ENCODE results near the gene FOCAD.

The FOCAD gene

GRCh38 chr9:20805766-20806165 lies 121.7 kb downstream of the FOCAD start:
- TF ChIP-seq CTCF (conservative IDR thresholded peaks at IDR 0.05; ENCODE audit: low read length) (no peak), EZH2phosphoT487 (IDR thresholded peaks at IDR 0.05; ENCODE audit: borderline replicate concordance) (no peak)
- no peaks in the 10 kb centered on the region for H4K20me1 ChIP-seq (ENCODE audit: insufficient read depth, low read length, poor library complexity, severe bottlenecking)
- no peaks in the 10 kb centered on the region for H3K9me2 ChIP-seq (replicated peaks; ENCODE audit: low read depth, low read length)
- no peak overlapping the region for H3K4me2 ChIP-seq (ENCODE audit: low read depth, low read length, poor library complexity, severe bottlenecking)
- H3K9ac ChIP-seq (ENCODE audit: low read depth, low read length, poor library complexity, severe bottlenecking): no peak overlapping the region
- H3K4me3 ChIP-seq (ENCODE audit: low read length, poor library complexity, severe bottlenecking): no peak overlapping the region
- no peaks in the 10 kb centered on the region for H3K9me3 ChIP-seq (ENCODE audit: insufficient read depth, low read depth, low read length)
- no peaks in the 10 kb centered on the region for H3F3A ChIP-seq (ENCODE audit: low read depth)
- peaks cover 10% of the 10 kb centered on the region for H3K4me1 ChIP-seq (ENCODE audit: insufficient read depth, low read length, poor library complexity, severe bottlenecking)
- no peak overlapping the region for H2AFZ ChIP-seq (ENCODE audit: low read length)
- H3K36me3 ChIP-seq (ENCODE audit: insufficient read depth, low read length): no peaks in the 10 kb centered on the region
- no peaks in the 10 kb centered on the region for H3K79me2 ChIP-seq (ENCODE audit: insufficient read depth, low read length)
- H3K27me3 ChIP-seq (ENCODE audit: insufficient read depth, low read length, poor library complexity, severe bottlenecking): no peaks in the 10 kb centered on the region

GRCh38 chr9:20808002-20808401 lies 123.9 kb downstream of the FOCAD start:
- H2AFZ ChIP-seq (ENCODE audit: low read length): no peak overlapping the region
- no peaks in the 10 kb centered on the region for H3K9me2 ChIP-seq (replicated peaks; ENCODE audit: low read depth, low read length)
- H4K20me1 ChIP-seq (ENCODE audit: insufficient read depth, low read length, poor library complexity, severe bottlenecking): no peaks in the 10 kb centered on the region
- no peaks in the 10 kb centered on the region for H3K79me2 ChIP-seq (ENCODE audit: insufficient read depth, low read length)
- H3F3A ChIP-seq (ENCODE audit: low read depth): no peaks in the 10 kb centered on the region
- no peak overlapping the region for H3K9ac ChIP-seq (ENCODE audit: low read depth, low read length, poor library complexity, severe bottlenecking)
- no peak overlapping the region for H3K4me2 ChIP-seq (ENCODE audit: low read depth, low read length, poor library complexity, severe bottlenecking)
- TF ChIP-seq EZH2phosphoT487 (IDR thresholded peaks at IDR 0.05; ENCODE audit: borderline replicate concordance): no peak
- no peak for TF ChIP-seq CTCF (conservative IDR thresholded peaks at IDR 0.05; ENCODE audit: low read length)
- H3K9me3 ChIP-seq (ENCODE audit: insufficient read depth, low read depth, low read length): no peaks in the 10 kb centered on the region
- no peaks in the 10 kb centered on the region for H3K36me3 ChIP-seq (ENCODE audit: insufficient read depth, low read length)
- H3K4me1 ChIP-seq (ENCODE audit: insufficient read depth, low read length, poor library complexity, severe bottlenecking): peaks cover 10% of the 10 kb centered on the region
- H3K4me3 ChIP-seq (ENCODE audit: low read length, poor library complexity, severe bottlenecking): no peak overlapping the region
- H3K27me3 ChIP-seq (ENCODE audit: insufficient read depth, low read length, poor library complexity, severe bottlenecking): no peaks in the 10 kb centered on the region

- H3K4me3 ChIP-seq (ENCODE audit: low read length, poor library complexity, severe bottlenecking): no peak overlapping the region
- no peaks in the 10 kb centered on the region for H3K36me3 ChIP-seq (ENCODE audit: insufficient read depth, low read length)
- H3K4me1 ChIP-seq (ENCODE audit: insufficient read depth, low read length, poor library complexity, severe bottlenecking): peaks cover 10% of the 10 kb centered on the region
- TF ChIP-seq CTCF (conservative IDR thresholded peaks at IDR 0.05; ENCODE audit: low read length) (no peak), EZH2phosphoT487 (IDR thresholded peaks at IDR 0.05; ENCODE audit: borderline replicate concordance) (no peak)
- no peaks in the 10 kb centered on the region for H3K9me3 ChIP-seq (ENCODE audit: insufficient read depth, low read depth, low read length)
- no peaks in the 10 kb centered on the region for H3F3A ChIP-seq (ENCODE audit: low read depth)
- H2AFZ ChIP-seq (ENCODE audit: low read length): no peak overlapping the region
- H4K20me1 ChIP-seq (ENCODE audit: insufficient read depth, low read length, poor library complexity, severe bottlenecking): no peaks in the 10 kb centered on the region
- H3K79me2 ChIP-seq (ENCODE audit: insufficient read depth, low read length): no peaks in the 10 kb centered on the region
- H3K9me2 ChIP-seq (replicated peaks; ENCODE audit: low read depth, low read length): no peaks in the 10 kb centered on the region
- no peaks in the 10 kb centered on the region for H3K27me3 ChIP-seq (ENCODE audit: insufficient read depth, low read length, poor library complexity, severe bottlenecking)
- no peak overlapping the region for H3K4me2 ChIP-seq (ENCODE audit: low read depth, low read length, poor library complexity, severe bottlenecking)
- no peak overlapping the region for H3K9ac ChIP-seq (ENCODE audit: low read depth, low read length, poor library complexity, severe bottlenecking)
These were observed 127.8 kb downstream of the FOCAD start for GRCh38 chr9:20811872-20812271.
